H1 (cell line): ENCODE measurements around the gene INHBC. TPM values are rescaled to one million over a fixed set of nuclear protein-coding genes. Genes with fewer than 3 reads are reported as not detected.
A peak's percentile ranks its signal among the peaks of the same experiment; 100 is the strongest.

ENCODE experiments used
- CTCF ChIA-PET: fragments of 300-600 bp; sonication (Branson Sonifier 250); formaldehyde crosslinking; loops from one replicate; lab custom pipeline; 2021; ENCODE audit not compliant: partially characterized antibody; lab: Charles Lee
- POLR2A ChIA-PET: fragments of 300-600 bp; sonication (Branson Sonifier 250); formaldehyde crosslinking; loops from one replicate; lab custom pipeline; 2021; ENCODE audit warnings: inconsistent platforms; ENCODE audit not compliant: partially characterized antibody; lab: Charles Lee
- DNase-seq, 2 experiments: peaks; one replicate each; pipeline versions ENCODE4 v3.0.0 to v3.0.0-alpha.2; 2010 to 2022; ENCODE audit warnings: low spot score in 2 of 2, low read depth in 1 of 2, mixed read lengths in 1 of 2
- FAIRE-seq: peaks from 2 replicates; lab custom pipeline; 2011; peaks lifted over from hg19 to GRCh38; lab: Jason Lieb, UNC
- H2AFZ ChIP-seq: 2 replicates; pipeline ENCODE4 v1.8.1; 2012; ENCODE audit warnings: low read length, inconsistent platforms
- H2AK5ac ChIP-seq: 2 replicates; pipeline ENCODE4 v1.6.1; 2013; ENCODE audit warnings: low read depth, low read length
- H2BK120ac ChIP-seq: replicated peaks from 2 replicates; pipeline ENCODE3; 2013; ENCODE audit warnings: low read depth, low read length, inconsistent platforms
- H2BK12ac ChIP-seq: 2 replicates; pipeline ENCODE4 v1.6.1; 2013; ENCODE audit warnings: low read depth, low read length
- H2BK15ac ChIP-seq: 2 replicates; pipeline ENCODE4 v1.6.1; 2013; ENCODE audit warnings: low read length
- H2BK20ac ChIP-seq: 2 replicates; pipeline ENCODE4 v1.6.1; 2013; ENCODE audit warnings: low read length
- H2BK5ac ChIP-seq: 2 replicates; pipeline ENCODE4 v1.6.1; 2013; ENCODE audit warnings: low read depth, low read length
- H3K14ac ChIP-seq: 2 replicates; pipeline ENCODE4 v1.6.1; 2013; ENCODE audit warnings: inconsistent platforms; ENCODE audit not compliant: insufficient read length
- H3K18ac ChIP-seq: 2 replicates; pipeline ENCODE4 v1.6.1; 2013; ENCODE audit warnings: low read length; ENCODE audit errors: extremely low read depth
- H3K23ac ChIP-seq: 2 replicates; pipeline ENCODE4 v1.6.1; 2013; ENCODE audit warnings: inconsistent platforms; ENCODE audit not compliant: insufficient read length
- H3K23me2 ChIP-seq: 2 replicates; pipeline ENCODE4 v1.6.1; 2013; ENCODE audit warnings: low read depth, low read length
- H3K27ac ChIP-seq: 2 replicates; pipeline ENCODE4 v1.6.1; 2011; ENCODE audit warnings: low read depth, low read length, inconsistent platforms
- H3K27me3 ChIP-seq, 4 experiments: replicated peaks in 1 of 4; 1 replicate in 1 of 4; 2 replicates in 3 of 4; pipeline versions ENCODE4 v1.6.1 to v1.8.1; 2011 to 2013; ENCODE audit warnings: low read length in 3 of 4, mild to moderate bottlenecking in 3 of 4, inconsistent platforms in 2 of 4, mixed read lengths in 2 of 4, moderate library complexity in 1 of 4; ENCODE audit not compliant: control insufficient read depth in 3 of 4, insufficient read depth in 3 of 4; ENCODE audit errors: extremely low read depth in 1 of 4
- H3K36me3 ChIP-seq, 4 experiments: 2 replicates each; pipeline versions ENCODE4 v1.6.1 to v1.8.1; 2011 to 2013; ENCODE audit warnings: mild to moderate bottlenecking in 4 of 4, low read length in 3 of 4, moderate library complexity in 2 of 4, control low read depth in 1 of 4, inconsistent platforms in 1 of 4; ENCODE audit not compliant: insufficient read depth in 4 of 4, control insufficient read depth in 2 of 4
- H3K4ac ChIP-seq: replicated peaks from 2 replicates; pipeline ENCODE3; 2013; ENCODE audit warnings: low read length, low read depth, mixed read lengths, inconsistent platforms; ENCODE audit not compliant: insufficient read length
- H3K4me1 ChIP-seq, 4 experiments: replicated peaks in 1 of 4; 1 replicate in 1 of 4; 2 replicates in 3 of 4; pipeline versions ENCODE4 v1.6.1 to v1.8.1; 2011 to 2013; ENCODE audit warnings: low read length in 3 of 4, inconsistent platforms in 2 of 4, mixed read lengths in 1 of 4; ENCODE audit not compliant: insufficient read depth in 4 of 4, control insufficient read depth in 3 of 4
- H3K4me2 ChIP-seq, 2 experiments: 2 replicates each; pipeline versions ENCODE4 v1.6.1 to v1.8.1; 2011 to 2013; ENCODE audit warnings: low read depth in 2 of 2, low read length in 2 of 2, control low read depth in 1 of 2, inconsistent platforms in 1 of 2, mild to moderate bottlenecking in 1 of 2; ENCODE audit not compliant: insufficient read depth in 1 of 2
- H3K4me3 ChIP-seq, 4 experiments: fragments of 200-600, 300-600 bp in 1 of 4; sonication (generic), shearing (Covaris generic), sonication (Bioruptor Twin) in 1 of 4; 2 replicates each; pipeline versions ENCODE4 v1.5.1 to v1.8.1; 2011 to 2016; ENCODE audit warnings: low read length in 4 of 4, low read depth in 3 of 4, control low read depth in 2 of 4, inconsistent platforms in 2 of 4, mild to moderate bottlenecking in 2 of 4, mixed read lengths in 1 of 4, moderate library complexity in 1 of 4; ENCODE audit not compliant: insufficient read depth in 2 of 4; ENCODE audit errors: extremely low read depth in 1 of 4
- H3K56ac ChIP-seq: replicated peaks from 2 replicates; pipeline ENCODE3; 2013; ENCODE audit warnings: low read depth, mild to moderate bottlenecking, mixed read lengths, low read length, inconsistent platforms; ENCODE audit not compliant: insufficient read length
- H3K79me1 ChIP-seq: 2 replicates; pipeline ENCODE4 v1.6.1; 2013; ENCODE audit warnings: low read depth, low read length, control low read depth
- H3K79me2 ChIP-seq, 2 experiments: 2 replicates each; pipeline versions ENCODE4 v1.6.1 to v1.8.1; 2012 to 2013; ENCODE audit warnings: low read length in 2 of 2, mild to moderate bottlenecking in 2 of 2, inconsistent platforms in 1 of 2; ENCODE audit not compliant: insufficient read depth in 2 of 2, control insufficient read depth in 1 of 2
- H3K9ac ChIP-seq, 4 experiments: replicated peaks in 1 of 4; 1 replicate in 1 of 4; 2 replicates in 3 of 4; pipeline versions ENCODE4 v1.6.1 to v1.8.1; 2011 to 2013; ENCODE audit warnings: low read depth in 3 of 4, low read length in 3 of 4, control low read depth in 2 of 4, mild to moderate bottlenecking in 2 of 4, moderate library complexity in 2 of 4, inconsistent platforms in 1 of 4; ENCODE audit errors: extremely low read depth in 1 of 4
- H3K9me3 ChIP-seq, 2 experiments: 2 replicates each; pipeline versions ENCODE4 v1.6.1 to v1.8.1; 2012 to 2013; ENCODE audit warnings: mild to moderate bottlenecking in 2 of 2, moderate library complexity in 2 of 2, control low read depth in 1 of 2, inconsistent platforms in 1 of 2, low read depth in 1 of 2, low read length in 1 of 2, mixed read lengths in 1 of 2; ENCODE audit not compliant: insufficient read depth in 2 of 2
- H4K20me1 ChIP-seq, 2 experiments: replicated peaks in 1 of 2; 2 replicates each; pipeline versions ENCODE3 to v1.8.1; 2011 to 2013; ENCODE audit warnings: inconsistent platforms in 2 of 2, low read length in 2 of 2, mild to moderate bottlenecking in 1 of 2; ENCODE audit not compliant: insufficient read depth in 2 of 2, control insufficient read depth in 1 of 2
- H4K5ac ChIP-seq: 2 replicates; pipeline ENCODE4 v1.6.1; 2013; ENCODE audit warnings: low read length, low read depth, mixed read lengths, inconsistent platforms; ENCODE audit not compliant: insufficient read length
- H4K8ac ChIP-seq: 2 replicates; pipeline ENCODE4 v1.8.0; 2013; ENCODE audit warnings: mild to moderate bottlenecking, moderate library complexity, low read length, inconsistent platforms; ENCODE audit not compliant: insufficient read depth; ENCODE audit errors: extremely low read depth
- H4K91ac ChIP-seq: replicated peaks from 2 replicates; pipeline ENCODE3; 2013; ENCODE audit warnings: low read length, mixed read lengths, inconsistent platforms; ENCODE audit not compliant: insufficient read length
- ATF3 ChIP-seq: IDR thresholded peaks from 2 replicates; pipeline ENCODE4 v1.6.1; 2011; ENCODE audit warnings: low read depth, mild to moderate bottlenecking, low read length; ENCODE audit not compliant: insufficient read depth
- EZH2 ChIP-seq: fragments of 200-600 bp; sonication (generic); IDR thresholded peaks from 2 replicates; pipeline ENCODE4 v1.7.1; 2012; ENCODE audit warnings: low read depth, mild to moderate bottlenecking, moderate library complexity, low read length, inconsistent platforms; ENCODE audit not compliant: severe bottlenecking
- JUND ChIP-seq: IDR thresholded peaks from 2 replicates; pipeline ENCODE4 v1.6.1; 2011; ENCODE audit warnings: mild to moderate bottlenecking, improper control_type of control experiment, low read length
- KDM1A ChIP-seq: fragments of 200-600, 300-600 bp; sonication (generic); IDR thresholded peaks from 2 replicates; pipeline ENCODE4 v1.7.1; 2016; ENCODE audit warnings: mild to moderate bottlenecking, low read length, borderline replicate concordance
- KDM4A ChIP-seq: IDR thresholded peaks from one replicate; pipeline ENCODE4 v1.7.1; 2012; ENCODE audit warnings: low read depth, mild to moderate bottlenecking, moderate library complexity, low read length, inconsistent platforms; ENCODE audit not compliant: severe bottlenecking
- POLR2A ChIP-seq, 2 experiments: IDR thresholded peaks; 1 replicate in 1 of 2; 2 replicates in 1 of 2; pipeline ENCODE4 v1.6.1; 2011; ENCODE audit warnings: low read depth in 2 of 2, low read length in 2 of 2, mild to moderate bottlenecking in 2 of 2; ENCODE audit errors: control extremely low read depth in 1 of 2
- RFX5 ChIP-seq: IDR thresholded peaks from 2 replicates; pipeline ENCODE4 v1.6.1; 2011; ENCODE audit warnings: low read depth, low read length, improper control_type of control experiment, borderline replicate concordance
- SIN3A ChIP-seq, 2 experiments: IDR thresholded peaks in 1 of 2; conservative IDR thresholded peaks in 1 of 2; 2 replicates each; pipeline ENCODE4 v1.6.1; 2011 to 2012; ENCODE audit warnings: low read length in 2 of 2, improper control_type of control experiment in 1 of 2, low read depth in 1 of 2, mild to moderate bottlenecking in 1 of 2
- SP2 ChIP-seq: IDR thresholded peaks from 2 replicates; pipeline ENCODE4 v1.6.1; 2012; ENCODE audit warnings: mild to moderate bottlenecking, low read length, inconsistent platforms
- SRF ChIP-seq: IDR thresholded peaks from 2 replicates; pipeline ENCODE4 v1.6.1; 2011; ENCODE audit warnings: mild to moderate bottlenecking, low read depth, low read length, moderate library complexity
- WGBS, 2 experiments: shearing (Covaris generic) in 1 of 2; methylation state at CpG; one replicate each; pipeline versions ENCODE4 v1.1.6 to v1.1.7; 2013 to 2015; ENCODE audit warnings: low lambda C conversion rate in 2 of 2, mixed read lengths in 2 of 2, inconsistent platforms in 1 of 2, low coverage in 1 of 2, missing lambda C conversion rate in 1 of 2; ENCODE audit not compliant: insufficient replicate concordance in 2 of 2, insufficient coverage in 1 of 2, insufficient read length in 1 of 2; ENCODE audit errors: extremely low coverage in 1 of 2, missing lambda C conversion rate in 1 of 2; 5-methylcytosine and 5-hydroxymethylcytosine counted together
- polyA plus RNA-seq, 7 experiments: library from polyadenylated mRNA; depleted of rRNA in 3 of 7; stranded (reverse) in 5 of 7; unstranded in 2 of 7; fragments of >200 nt in 5 of 7; fragments of 200-250 nt in 2 of 7; gene quantifications; 1 replicate in 5 of 7; 2 replicates in 1 of 7; 4 replicates in 1 of 7; pipeline versions ENCODE4 v1.2.1 to v1.2.3, GENCODE V29; 2011 to 2013; ENCODE audit warnings: missing spikeins in 2 of 7, mixed read lengths in 2 of 7
- total RNA-seq: library from RNA; stranded (reverse); fragmentation: NEBNext Ultra II Directional; extraction: Animal tissue kit (Norgen Biotek cat#: 25700); gene quantifications from 2 replicates; pipeline ENCODE4 v1.2.1, GENCODE V29; 2021
- TF ChIP-seq, protein P1 (sequence below): IDR thresholded peaks from 2 replicates; pipeline ENCODE4 v1.6.1; 2011; ENCODE audit warnings: low read length, improper control_type of control experiment

INHBC gene
- total and polyA plus RNA-seq, 2 of the 8 experiments (the other 6 are each of a cell fraction or from before 2014, with no cell fraction given) = 0.15 TPM; not detected in 1

GRCh38 chr12:57454213-57454565 is 19.6 kb downstream of the INHBC start:
- no peak overlapping the region for H2BK120ac ChIP-seq
- peak overlapping the region; percentile 93; the same call in 1 of the 2 replicates for H2AK5ac ChIP-seq
- H3K56ac ChIP-seq = no peak overlapping the region
- peak overlapping the region; percentile 53 for H4K5ac ChIP-seq
- H2BK20ac ChIP-seq = no peak overlapping the region; the same call in 1 of the 2 replicates
- no peaks in the 10 kb centered on the region for H3K9me3 ChIP-seq
- peak overlapping the region; percentile 97 for H2BK12ac ChIP-seq
- H3K23me2 ChIP-seq = peaks cover 9% of the 10 kb centered on the region
- peak overlapping the region; percentile 82; the same call in 1 of the 2 replicates for H3K27ac ChIP-seq
- H3K9ac ChIP-seq = peak overlapping the region in 2 of 4 experiments; percentile 56 to 62; a peak in 4 of 7 replicates
- ChIA-PET CTCF (interaction anchor here (0.7 to 18.5 kb wide), 26 partner anchors 10 to 1326 kb away, joined by 3 to 478 read pairs (median 10); partner anchors contain the start of genes ARHGAP9, INHBC, MARS1 and STAC3), POLR2A (interaction anchor here (0.5 to 11.2 kb wide), 17 partner anchors 10 to 324 kb away, joined by 3 to 168 read pairs (median 25); partner anchors contain the start of genes INHBC, R3HDM2, SHMT2 and STAC3)
- H3K4me3 ChIP-seq = peak overlapping the region in 1 of 4 experiments; percentile 91; a peak in 1 of 8 replicates
- 82% methylated on average over 2 of the region's 2 CpGs; no CpG with 5 or more reads in 1 of the 2 experiments for WGBS, 2 experiments
- H3K27me3 ChIP-seq = no peaks in the 10 kb centered on the region
- no peaks in the 10 kb centered on the region for H4K20me1 ChIP-seq
- peak overlapping the region; percentile 100; the same call in 1 of the 2 replicates for H3K18ac ChIP-seq
- peaks cover 0 to 13% of the 10 kb centered on the region in 2 experiments; a peak in 1 of 4 replicates for H3K79me2 ChIP-seq
- H3K36me3 ChIP-seq = peaks cover 0 to 4% (median 0%) of the 10 kb centered on the region in 4 experiments; a peak in 1 of 8 replicates
- H4K91ac ChIP-seq = peak overlapping the region; percentile 96
- H2BK5ac ChIP-seq = peak overlapping the region; percentile 99
- H3K4ac ChIP-seq = peak overlapping the region; percentile 95
- no peak overlapping the region for H3K23ac ChIP-seq
- H2BK15ac ChIP-seq = 0 out of 2 replicates have a peak overlapping the region, but pooled peaks have one; percentile 46
- DNase-seq = no peak
- H3K14ac ChIP-seq = no peak overlapping the region
- H3K4me2 ChIP-seq = peak overlapping the region; percentile 28 to 95; a peak in 3 of 4 replicates
- peaks cover 0 to 31% (median 20%) of the 10 kb centered on the region in 4 experiments; a peak in 6 of 7 replicates for H3K4me1 ChIP-seq
- no peaks in the 10 kb centered on the region for H3K79me1 ChIP-seq
- FAIRE-seq = no peak
- H4K8ac ChIP-seq = peak overlapping the region; percentile 97; the same call in 1 of the 2 replicates
- no peak overlapping the region for H2AFZ ChIP-seq
- TF ChIP-seq KDM4A = no peak
- TF ChIP-seq SRF = no peak
- TF ChIP-seq JUND = no peak
- TF ChIP-seq POLR2A (IDR thresholded peaks at IDR 0.05; ENCODE audit: control extremely low read depth in 1 of 2, low read depth in 2 of 2, low read length in 2 of 2) = no peak
- no peak for TF ChIP-seq EZH2
- TF ChIP-seq KDM1A = no peak
- no peak for TF ChIP-seq SP2
- no peak for TF ChIP-seq SIN3A (conservative IDR thresholded peaks at IDR 0.05 in 1 of 2, IDR thresholded peaks at IDR 0.05 in 1 of 2; ENCODE audit: low read depth in 1 of 2, low read length in 2 of 2)
- TF ChIP-seq RFX5 = no peak
- TF ChIP-seq, protein P1, sequence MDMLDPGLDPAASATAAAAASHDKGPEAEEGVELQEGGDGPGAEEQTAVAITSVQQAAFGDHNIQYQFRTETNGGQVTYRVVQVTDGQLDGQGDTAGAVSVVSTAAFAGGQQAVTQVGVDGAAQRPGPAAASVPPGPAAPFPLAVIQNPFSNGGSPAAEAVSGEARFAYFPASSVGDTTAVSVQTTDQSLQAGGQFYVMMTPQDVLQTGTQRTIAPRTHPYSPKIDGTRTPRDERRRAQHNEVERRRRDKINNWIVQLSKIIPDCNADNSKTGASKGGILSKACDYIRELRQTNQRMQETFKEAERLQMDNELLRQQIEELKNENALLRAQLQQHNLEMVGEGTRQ = no peak
- no peak for TF ChIP-seq ATF3
